Renal cortex interstitium (tissue), 11 donors: Measurements from ENCODE around the gene TNFRSF8. TPM values are rescaled to one million over a fixed set of nuclear protein-coding genes. Genes with fewer than 3 reads are reported as not detected.

Experiments used
- DNase-seq, 11 donors: peaks; one replicate each; pipeline ENCODE4 v3.0.0-alpha.2; 2013; ENCODE audit warnings: low read depth in 9 of 11, low spot score in 4 of 11; ENCODE audit errors: extremely low read depth in 1 of 11
- polyA plus RNA-seq, 3 donors: library from polyadenylated mRNA; unstranded; fragments of 120-200 nt; gene quantifications; one replicate each; pipeline ENCODE4 v1.2.1, GENCODE V29; 2013; ENCODE audit not compliant: insufficient read length in 3 of 3

TNFRSF8 gene
- polyA plus RNA-seq, 3 donors: 0.32 to 0.55 (median 0.44) TPM

GRCh38 chr1:12078938-12079861 is 16.1 kb downstream of the TNFRSF8 start:
- DNase-seq: peak in 7 of 11 donors; percentile 22 to 57 (median 36)

- no peak for DNase-seq
Measured at GRCh38 chr1:12080156-12080555, 17.1 kb downstream of the TNFRSF8 start.

DNA sequence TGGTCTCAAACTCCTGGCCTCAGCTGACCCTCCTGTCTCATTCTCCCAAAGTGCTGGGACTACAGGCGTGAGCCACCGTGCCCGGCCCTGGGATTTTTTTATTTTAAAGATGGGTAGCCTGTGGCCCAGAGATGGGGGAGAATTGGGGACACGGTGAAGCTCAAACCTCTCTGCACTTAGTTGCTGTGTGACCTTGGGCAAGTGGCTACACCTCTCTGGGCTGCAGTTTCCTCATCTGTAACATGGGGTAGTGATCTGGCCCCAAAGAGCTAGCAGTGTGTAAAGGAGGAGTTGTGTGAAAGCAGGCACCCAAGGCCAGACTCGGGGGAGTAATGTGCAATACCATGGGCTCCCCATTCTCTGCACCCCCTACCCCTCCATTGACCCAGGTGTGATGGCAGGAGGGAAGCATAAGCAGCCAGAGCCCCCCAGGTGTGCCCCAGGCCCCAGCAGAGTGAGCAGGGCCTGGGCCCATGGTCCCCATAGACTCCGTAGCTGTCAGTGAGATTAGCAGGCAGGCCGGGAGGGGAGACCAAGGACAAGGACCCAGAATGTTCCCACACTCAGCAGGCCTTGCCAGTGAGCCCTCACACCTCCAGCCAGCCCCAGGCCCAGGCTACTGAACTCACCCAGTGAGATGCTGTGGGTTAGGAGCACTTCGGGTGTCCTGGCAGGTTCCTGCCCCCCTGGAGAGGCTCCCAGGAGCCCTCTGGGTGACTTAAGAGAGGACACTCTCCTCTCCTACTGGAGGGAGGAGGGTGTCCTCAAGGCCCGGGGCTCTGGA is 17.9 kb downstream of the TNFRSF8 start:
- no peak for DNase-seq

DNA sequence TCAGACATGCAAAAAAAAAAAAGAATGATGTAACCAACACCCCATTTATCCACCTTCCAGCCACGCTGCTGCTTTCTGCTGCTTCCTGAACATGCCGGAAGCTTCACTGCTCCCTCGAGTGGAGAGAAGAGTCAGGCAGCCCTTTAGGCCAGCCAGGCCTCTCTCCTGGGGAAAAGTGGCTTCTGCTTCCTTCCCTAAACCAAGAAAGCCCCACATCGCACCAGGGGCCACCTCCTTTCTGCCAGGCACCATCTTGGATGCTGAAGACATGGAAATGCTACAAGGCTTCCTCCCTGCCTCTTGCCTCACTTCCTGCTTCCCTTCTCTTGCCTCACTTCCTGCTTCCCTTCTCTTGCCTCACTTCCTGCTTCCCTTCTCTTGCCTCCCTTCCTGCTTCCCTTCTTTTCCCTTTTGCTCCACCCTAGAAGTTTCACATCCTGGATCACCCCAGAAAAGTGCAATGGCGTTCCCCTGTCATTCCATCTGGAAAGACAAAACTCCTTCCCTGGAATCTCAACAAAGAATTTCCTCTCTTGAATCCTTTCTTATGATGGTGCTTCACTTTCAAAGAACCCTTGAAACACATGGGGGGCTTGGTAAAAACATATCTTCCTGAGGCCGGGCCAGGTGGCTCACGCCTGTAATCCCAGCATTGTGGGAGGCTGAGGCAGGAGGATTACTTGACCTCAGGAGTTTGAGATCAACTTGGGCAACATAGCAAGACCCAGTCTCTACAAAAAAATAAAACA is 18.7 kb downstream of the TNFRSF8 start:
- DNase-seq: no peak

DNA sequence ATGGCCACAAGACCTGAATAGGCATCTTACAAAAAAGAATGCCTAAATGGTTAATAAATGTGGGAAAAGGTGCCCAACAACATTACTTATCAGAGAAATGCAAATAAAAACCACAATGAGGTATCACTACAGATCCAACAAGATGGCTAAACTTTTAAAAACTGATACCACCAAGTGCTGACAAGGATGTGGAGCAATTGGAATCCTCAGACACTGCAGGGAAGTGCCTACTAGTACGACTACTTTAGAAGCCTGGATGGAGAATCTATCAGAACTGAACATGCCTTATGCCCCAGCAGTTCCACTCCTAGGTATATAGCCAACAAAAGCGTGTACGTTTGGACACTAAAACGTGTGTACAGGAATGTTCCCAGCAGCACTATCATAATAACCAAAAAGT is 19.9 kb downstream of the TNFRSF8 start:
- DNase-seq: no peak

GRCh38 chr1:12083766-12084165 is 20.7 kb downstream of the TNFRSF8 start:
- DNase-seq: no peak

DNA sequence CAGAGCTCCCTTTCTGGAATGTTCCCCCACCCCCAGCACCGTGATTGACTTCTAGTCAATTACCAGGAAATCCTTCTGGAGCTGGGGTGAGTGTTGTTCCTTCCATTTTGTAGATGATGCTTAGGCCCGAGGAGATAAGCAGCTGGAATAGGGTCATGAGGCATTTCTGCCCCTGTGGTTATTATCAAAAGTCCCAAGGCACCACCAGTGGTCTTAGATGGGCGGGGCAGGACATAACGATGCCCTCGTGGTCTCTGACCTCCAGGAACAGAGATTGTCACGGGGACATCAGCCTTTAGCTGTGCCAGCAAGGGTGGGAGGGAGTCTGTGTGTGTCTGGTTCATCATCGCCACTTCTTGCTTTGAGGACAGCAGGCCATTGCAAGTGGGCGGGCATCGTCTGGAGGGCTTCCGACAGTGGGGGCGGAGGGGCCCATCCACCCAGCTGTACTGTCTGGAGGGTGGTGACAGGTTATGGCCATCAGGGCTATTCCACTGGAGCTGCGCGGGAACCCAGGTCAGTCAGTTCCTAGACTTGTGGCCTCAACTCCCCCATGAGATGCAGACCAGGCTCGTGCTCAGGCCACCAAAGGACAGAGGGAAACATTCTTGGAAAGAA is 22.6 kb downstream of the TNFRSF8 start:
- DNase-seq: no peak

- DNase-seq: no peak
Measured at GRCh38 chr1:12087797-12088314, 24.8 kb downstream of the TNFRSF8 start.

DNA sequence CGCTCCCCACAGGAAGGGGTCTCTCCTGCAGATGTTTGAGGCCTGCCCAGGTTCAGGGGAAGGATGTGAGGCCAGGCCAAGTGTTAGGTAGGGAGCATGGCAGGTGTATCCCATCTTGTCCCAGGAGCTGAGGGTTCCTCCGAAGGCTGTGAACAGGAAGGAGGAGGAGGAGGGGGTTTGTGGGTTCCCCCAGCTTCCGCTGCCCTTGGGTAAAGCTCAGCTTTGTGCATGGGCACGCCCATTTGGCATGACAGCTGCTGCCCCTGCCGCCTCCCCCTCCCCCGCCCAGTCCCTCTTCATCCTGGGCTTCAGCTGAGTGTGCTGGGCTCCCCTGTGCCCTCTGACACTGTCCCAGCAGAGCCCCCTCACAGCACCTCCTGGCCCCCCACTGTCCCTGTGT is 25.5 kb downstream of the TNFRSF8 start:
- DNase-seq: no peak

DNA sequence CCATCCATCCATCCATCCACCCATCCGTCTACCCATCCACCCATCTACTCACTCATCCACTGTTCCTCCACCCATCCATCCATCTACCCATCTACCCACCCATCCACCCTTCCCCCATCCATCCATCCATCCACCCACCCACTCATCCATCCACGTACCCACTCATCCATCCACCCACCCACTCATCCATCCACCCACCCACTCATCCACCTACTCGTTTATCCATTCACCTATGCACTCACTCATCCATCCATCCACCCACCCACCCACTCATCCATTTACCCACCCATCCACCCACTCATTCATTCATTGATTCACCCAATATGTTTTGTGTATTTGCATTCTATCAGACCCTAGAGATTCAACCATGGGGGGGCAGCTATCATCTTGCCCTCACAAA is 27.2 kb downstream of the TNFRSF8 start:
- no peak for DNase-seq

- DNase-seq: no peak
Measured at GRCh38 chr1:12091191-12091590, 28.1 kb downstream of the TNFRSF8 start.

- DNase-seq: no peak
Measured at GRCh38 chr1:12094180-12094579, 31.1 kb downstream of the TNFRSF8 start.

DNA sequence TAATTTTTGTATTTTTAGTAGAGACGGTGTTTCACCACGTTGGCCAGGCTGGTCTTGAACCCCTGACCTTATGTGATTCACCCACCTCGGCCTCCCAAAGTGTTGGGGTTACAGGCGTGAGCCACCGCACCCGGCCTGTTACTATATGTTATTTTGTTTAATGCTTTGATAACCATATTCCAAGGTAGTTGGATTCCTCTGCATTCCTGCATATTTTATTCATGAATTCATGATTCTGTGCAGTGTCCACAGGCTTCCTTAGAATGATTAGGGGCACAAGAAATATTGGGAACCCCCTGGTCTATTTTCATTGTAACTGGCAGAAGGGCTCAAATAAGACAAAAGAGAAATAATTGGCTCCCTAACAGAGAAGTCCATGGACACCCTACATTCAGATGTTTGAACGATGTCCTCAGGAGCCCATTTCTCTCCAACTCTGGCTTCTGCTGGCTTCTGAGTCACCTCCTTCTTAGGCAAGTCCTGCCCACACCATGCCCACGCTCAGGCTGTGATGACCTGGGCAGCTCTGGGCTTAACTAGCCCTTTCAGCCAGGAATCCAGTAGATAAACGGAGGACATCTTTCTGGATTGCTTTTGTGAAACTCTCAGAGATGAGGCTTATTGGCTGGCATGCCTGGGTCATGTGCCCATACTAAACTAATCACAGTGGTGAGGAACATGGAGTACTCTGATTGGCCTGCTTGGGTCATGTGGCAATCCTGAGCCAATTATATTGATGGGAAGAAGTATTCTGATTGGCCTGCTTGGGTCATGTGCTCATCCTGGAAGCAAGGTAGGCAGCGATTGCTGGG is 32.6 kb downstream of the TNFRSF8 start:
- DNase-seq: no peak

GRCh38 chr1:12096615-12097014 is 33.5 kb downstream of the TNFRSF8 start:
- DNase-seq: no peak

DNA sequence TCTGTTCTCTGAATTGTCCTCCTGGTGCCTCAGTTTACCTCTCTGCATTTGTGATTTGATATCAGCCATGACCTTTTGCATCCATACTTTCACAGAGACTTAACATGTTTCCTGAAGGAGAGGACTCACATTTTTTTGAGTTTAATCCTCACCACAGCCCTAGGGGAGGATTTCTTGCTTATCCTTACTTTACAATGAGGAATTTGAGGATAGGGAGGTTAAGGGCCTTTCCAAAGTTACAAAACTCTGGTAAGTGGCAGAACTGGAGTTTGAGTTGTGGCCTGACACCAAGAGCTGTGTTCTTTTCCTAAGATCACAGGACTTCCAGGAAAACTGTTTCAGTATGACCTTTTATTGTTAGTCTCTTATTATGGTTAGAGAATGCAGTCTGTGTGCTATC is 34.2 kb downstream of the TNFRSF8 start:
- no peak for DNase-seq

GRCh38 chr1:12098786-12099185 is 35.7 kb downstream of the TNFRSF8 start:
- no peak for DNase-seq

DNA sequence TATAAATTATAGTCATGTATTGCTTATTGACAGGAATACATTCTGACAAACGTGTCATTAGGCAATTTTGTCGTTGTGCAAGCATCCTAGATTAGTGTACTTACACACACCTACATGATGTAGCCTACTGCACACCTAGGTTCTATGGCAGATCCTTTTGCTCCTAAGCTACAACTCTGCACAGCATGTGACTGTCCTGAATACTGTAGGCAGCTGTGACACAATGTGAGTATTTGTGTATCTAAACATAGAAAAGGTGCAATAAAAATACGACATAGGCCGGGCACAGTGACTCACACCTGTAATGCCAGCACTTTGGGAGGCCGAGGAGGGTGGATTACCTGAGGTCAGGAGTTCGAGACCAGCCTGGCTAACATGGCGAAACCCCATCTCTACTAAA is 36.5 kb downstream of the TNFRSF8 start:
- DNase-seq: no peak

GRCh38 chr1:12100071-12100470 is 37.0 kb downstream of the TNFRSF8 start:
- no peak for DNase-seq
